Neutrophil (primary cell): ENCODE data around the gene TXNL4A.

Experiments
- H3K27ac ChIP-seq: fragments of 200-600 bp; sonication (generic); 2 replicates; pipeline ENCODE4 v1.5.1; 2016; ENCODE audit warnings: mild to moderate bottlenecking, moderate library complexity
- H3K27me3 ChIP-seq: fragments of 200-600 bp; sonication (generic); 2 replicates; pipeline ENCODE4 v1.6.0; 2016; ENCODE audit warnings: mild to moderate bottlenecking
- H3K36me3 ChIP-seq: fragments of 200-600 bp; sonication (generic); 2 replicates; pipeline ENCODE4 v1.5.1; 2017
- H3K4me1 ChIP-seq, 2 experiments: fragments of 200-600 bp in 1 of 2; sonication (generic) in 1 of 2; 1 replicate in 1 of 2; 2 replicates in 1 of 2; pipeline versions ENCODE4 v1.5.1 to v1.6.1; 2013 to 2016; ENCODE audit warnings: low read depth in 1 of 2, low read length in 1 of 2, mild to moderate bottlenecking in 1 of 2, moderate library complexity in 1 of 2; ENCODE audit not compliant: control insufficient read depth in 1 of 2, insufficient read depth in 1 of 2
- H3K4me3 ChIP-seq, 2 experiments: fragments of 200-600 bp in 1 of 2; sonication (generic) in 1 of 2; 1 replicate in 1 of 2; 2 replicates in 1 of 2; pipeline ENCODE4 v1.5.1; 2013 to 2016; ENCODE audit warnings: low read depth in 1 of 2, low read length in 1 of 2, mild to moderate bottlenecking in 1 of 2, moderate library complexity in 1 of 2
- H3K9me3 ChIP-seq: fragments of 200-600 bp; sonication (generic); 2 replicates; pipeline ENCODE4 v1.5.1; 2016
- CTCF ChIP-seq: fragments of 200-600 bp; sonication (generic); IDR thresholded peaks from 2 replicates; pipeline ENCODE4 v1.5.1; 2016; ENCODE audit warnings: antibody characterized with exemption

TXNL4A gene

GRCh38 chr18:79988071-79988450 lies 302 bp downstream of the TXNL4A start:
- Histone ChIP-seq H3K9me3 (no peaks in the 10 kb centered on the region), H3K27ac (peak overlapping the region; percentile 88), H3K36me3 (no peaks in the 10 kb centered on the region), H3K27me3 (no peaks in the 10 kb centered on the region), H3K4me1 (peaks cover 18 to 19% of the 10 kb centered on the region in 2 experiments), H3K4me3 (peak overlapping the region; percentile 74 to 88)
- peak; percentile 47 for TF ChIP-seq CTCF

GRCh38 chr18:79987566-79987965 lies 797 bp downstream of the TXNL4A start:
- no peaks in the 10 kb centered on the region for H3K36me3 ChIP-seq
- H3K27ac ChIP-seq = peak overlapping the region; percentile 88
- TF ChIP-seq CTCF = no peak
- peak overlapping the region; percentile 74 to 88 for H3K4me3 ChIP-seq
- H3K4me1 ChIP-seq = peaks cover 20% of the 10 kb centered on the region in 2 experiments
- no peaks in the 10 kb centered on the region for H3K27me3 ChIP-seq
- H3K9me3 ChIP-seq = no peaks in the 10 kb centered on the region

GRCh38 chr18:79986726-79987125 lies 1.6 kb downstream of the TXNL4A start:
- Histone ChIP-seq H3K27ac (no peak overlapping the region), H3K27me3 (no peaks in the 10 kb centered on the region), H3K9me3 (no peaks in the 10 kb centered on the region), H3K4me1 (peaks cover 24% of the 10 kb centered on the region in 2 experiments), H3K4me3 (no peak overlapping the region), H3K36me3 (no peaks in the 10 kb centered on the region)
- no peak for TF ChIP-seq CTCF

- H3K4me3 ChIP-seq = no peak overlapping the region
- H3K27ac ChIP-seq = no peak overlapping the region
- H3K36me3 ChIP-seq = no peaks in the 10 kb centered on the region
- no peaks in the 10 kb centered on the region for H3K9me3 ChIP-seq
- TF ChIP-seq CTCF = no peak
- no peaks in the 10 kb centered on the region for H3K27me3 ChIP-seq
- peaks cover 24% of the 10 kb centered on the region in 2 experiments for H3K4me1 ChIP-seq
Observed at GRCh38 chr18:79985172-79985571, 3.2 kb downstream of the TXNL4A start.

GRCh38 chr18:79983793-79984192 lies 4.6 kb downstream of the TXNL4A start:
- H3K4me1 ChIP-seq = peaks cover 18 to 20% of the 10 kb centered on the region in 2 experiments
- H3K27me3 ChIP-seq = no peaks in the 10 kb centered on the region
- peaks cover 5% of the 10 kb centered on the region for H3K36me3 ChIP-seq
- TF ChIP-seq CTCF = no peak
- no peak overlapping the region for H3K27ac ChIP-seq
- no peak overlapping the region for H3K4me3 ChIP-seq
- no peaks in the 10 kb centered on the region for H3K9me3 ChIP-seq

- Histone ChIP-seq H3K4me1 (peaks cover 17 to 18% of the 10 kb centered on the region in 2 experiments), H3K27me3 (no peaks in the 10 kb centered on the region), H3K4me3 (peak overlapping the region; percentile 17 to 31), H3K9me3 (no peaks in the 10 kb centered on the region), H3K27ac (peak overlapping the region; percentile 82), H3K36me3 (peaks cover 5% of the 10 kb centered on the region)
- TF ChIP-seq CTCF = no peak
Observed at GRCh38 chr18:79983253-79983652, 5.1 kb downstream of the TXNL4A start.
